ENCODE data around the gene ASPN. TPM values are rescaled to one million over a fixed set of nuclear protein-coding genes. Genes with fewer than 3 reads are reported as not detected.

ASPN gene
- total RNA-seq, 4 donors from 2014 or later = 1.5 to 102 (median 3.9) TPM

DNA sequence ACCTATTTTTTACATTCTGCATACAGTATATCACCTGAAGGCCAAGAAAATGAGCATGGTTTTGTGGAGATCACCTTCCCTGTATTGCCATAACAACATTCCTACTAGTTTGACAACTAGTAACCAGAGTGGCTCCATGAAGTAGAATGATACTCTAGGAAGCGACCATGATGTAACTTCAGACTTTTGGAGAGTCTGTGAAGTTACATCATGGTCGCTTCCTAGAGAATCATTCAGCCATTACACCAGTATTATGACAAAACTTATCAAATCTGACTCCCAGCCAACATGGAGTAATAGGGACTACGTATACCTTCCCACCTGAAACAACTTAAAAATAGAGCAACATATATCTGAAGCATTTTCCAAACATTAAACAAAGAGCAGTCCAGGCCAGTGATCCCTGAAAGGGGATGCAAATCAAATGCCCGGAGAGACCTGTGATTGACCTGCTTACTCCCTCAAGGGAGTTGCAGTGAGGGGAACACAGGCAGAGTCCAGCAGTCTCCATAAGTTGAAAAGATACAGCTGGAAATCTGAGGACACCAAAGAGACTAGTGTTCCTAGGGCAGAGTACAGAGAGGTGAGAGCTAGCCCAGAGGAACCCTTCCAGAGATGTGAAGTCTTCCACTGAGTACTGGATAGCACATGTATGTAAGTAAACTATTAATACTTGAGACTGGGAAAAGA, 45.7 kb upstream of the ASPN start:
- H3K9me3 ChIP-seq = no peaks in the 10 kb centered on the region
- in situ Hi-C loops (cut with MboI; ENCODE audit: low pct_ligation_motif_present in 1 of 4, low pct_unique_long_range_greater_than_20kb in 1 of 4, low sequenced_read_pairs in 3 of 4) (no loop called here), intact Hi-C loops (cut with DNase I; ENCODE audit: low total_unique reads) (no loop called here)
- TF ChIP-seq, protein P1, sequence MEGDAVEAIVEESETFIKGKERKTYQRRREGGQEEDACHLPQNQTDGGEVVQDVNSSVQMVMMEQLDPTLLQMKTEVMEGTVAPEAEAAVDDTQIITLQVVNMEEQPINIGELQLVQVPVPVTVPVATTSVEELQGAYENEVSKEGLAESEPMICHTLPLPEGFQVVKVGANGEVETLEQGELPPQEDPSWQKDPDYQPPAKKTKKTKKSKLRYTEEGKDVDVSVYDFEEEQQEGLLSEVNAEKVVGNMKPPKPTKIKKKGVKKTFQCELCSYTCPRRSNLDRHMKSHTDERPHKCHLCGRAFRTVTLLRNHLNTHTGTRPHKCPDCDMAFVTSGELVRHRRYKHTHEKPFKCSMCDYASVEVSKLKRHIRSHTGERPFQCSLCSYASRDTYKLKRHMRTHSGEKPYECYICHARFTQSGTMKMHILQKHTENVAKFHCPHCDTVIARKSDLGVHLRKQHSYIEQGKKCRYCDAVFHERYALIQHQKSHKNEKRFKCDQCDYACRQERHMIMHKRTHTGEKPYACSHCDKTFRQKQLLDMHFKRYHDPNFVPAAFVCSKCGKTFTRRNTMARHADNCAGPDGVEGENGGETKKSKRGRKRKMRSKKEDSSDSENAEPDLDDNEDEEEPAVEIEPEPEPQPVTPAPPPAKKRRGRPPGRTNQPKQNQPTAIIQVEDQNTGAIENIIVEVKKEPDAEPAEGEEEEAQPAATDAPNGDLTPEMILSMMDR (IDR thresholded peaks at IDR 0.05) = no peak
- TF ChIP-seq POLR2A (IDR thresholded peaks at IDR 0.05) = no peak
- TF ChIP-seq POLR2AphosphoS5 (IDR thresholded peaks at IDR 0.05) = no peak
- no peak for TF ChIP-seq EP300 (IDR thresholded peaks at IDR 0.05; ENCODE audit: low read depth)
- no peak overlapping the region for H3K27ac ChIP-seq
- H3K4me1 ChIP-seq = no peaks in the 10 kb centered on the region
- no peaks in the 10 kb centered on the region for H3K36me3 ChIP-seq
- no peaks in the 10 kb centered on the region for H3K27me3 ChIP-seq
- H3K4me3 ChIP-seq = no peak overlapping the region
- DNase-seq = no peak
- 83 to 94% methylated on average over 1 to 4 of the region's 4 CpGs for WGBS, 2 donors (ENCODE audit: low coverage in 1 of 2)

DNA sequence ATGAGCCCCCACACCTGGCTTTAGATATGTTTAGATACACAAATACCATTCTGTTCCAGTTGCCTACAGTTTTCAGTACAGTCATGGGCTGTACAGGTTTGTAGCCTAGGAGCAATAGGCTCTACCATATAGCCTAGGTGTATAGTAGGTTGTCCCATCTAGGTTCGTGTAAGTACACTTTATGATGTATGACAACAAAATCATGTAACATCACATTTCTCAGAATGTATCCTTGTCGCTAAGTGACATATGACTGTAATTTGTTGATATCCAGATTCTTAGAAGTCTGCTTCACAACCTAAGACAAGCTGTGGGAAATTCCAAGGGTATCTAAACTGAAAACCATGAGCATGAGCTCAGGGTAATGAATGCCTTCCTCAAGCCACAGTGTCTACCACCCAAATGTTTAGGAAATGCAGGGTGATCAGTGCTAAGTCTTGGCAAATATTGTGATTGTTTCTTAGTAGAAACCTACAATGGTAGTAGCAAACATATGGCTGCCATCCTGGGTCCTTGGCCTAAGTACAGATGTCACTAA, 45.1 kb upstream of the ASPN start:
- Histone ChIP-seq H3K27me3 (no peaks in the 10 kb centered on the region), H3K4me1 (no peaks in the 10 kb centered on the region), H3K4me3 (no peak overlapping the region), H3K27ac (no peak overlapping the region), H3K9me3 (no peaks in the 10 kb centered on the region), H3K36me3 (no peaks in the 10 kb centered on the region)
- in situ Hi-C loops (cut with MboI; ENCODE audit: low pct_ligation_motif_present in 1 of 4, low pct_unique_long_range_greater_than_20kb in 1 of 4, low sequenced_read_pairs in 3 of 4) = no loop called here
- TF ChIP-seq POLR2AphosphoS5 (IDR thresholded peaks at IDR 0.05) (no peak), EP300 (IDR thresholded peaks at IDR 0.05; ENCODE audit: low read depth) (no peak), POLR2A (IDR thresholded peaks at IDR 0.05) (no peak)
- TF ChIP-seq, protein P1 (IDR thresholded peaks at IDR 0.05) = no peak
- no peak for DNase-seq
- WGBS, 2 donors (ENCODE audit: low coverage in 1 of 2) = 74 to 88% methylated on average over 2 of the region's 2 CpGs
- intact Hi-C loops (cut with DNase I; ENCODE audit: low total_unique reads) = no loop called here

DNA sequence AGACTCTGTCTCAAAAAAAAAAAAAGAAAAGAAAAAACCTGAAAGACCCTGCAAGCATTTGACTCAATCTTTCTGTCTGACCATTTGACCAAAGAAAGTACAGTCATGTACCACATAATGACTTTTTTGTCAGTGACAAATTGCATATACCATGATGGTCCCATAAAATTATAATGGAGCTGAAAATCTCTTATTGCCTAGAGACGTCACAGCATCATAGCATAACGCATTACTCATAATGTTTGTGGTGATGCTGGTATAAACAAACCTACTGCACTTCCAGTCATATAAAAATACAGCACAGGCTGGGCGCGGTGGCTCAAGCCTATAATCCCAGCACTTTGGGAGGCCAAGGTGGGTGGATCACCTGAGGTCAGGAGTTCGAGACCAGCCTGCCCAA, 43.0 kb upstream of the ASPN start:
- no peaks in the 10 kb centered on the region for H3K36me3 ChIP-seq
- in situ Hi-C loops (cut with MboI; ENCODE audit: low pct_ligation_motif_present in 1 of 4, low pct_unique_long_range_greater_than_20kb in 1 of 4, low sequenced_read_pairs in 3 of 4) = no loop called here
- no peak for DNase-seq
- no peak overlapping the region for H3K4me3 ChIP-seq
- no peak overlapping the region for H3K27ac ChIP-seq
- no peaks in the 10 kb centered on the region for H3K4me1 ChIP-seq
- 90% methylated on average over 5 of the region's 5 CpGs; no CpG with 5 or more reads in 1 of the 2 donors for WGBS, 2 donors (ENCODE audit: low coverage in 1 of 2)
- no peaks in the 10 kb centered on the region for H3K9me3 ChIP-seq
- intact Hi-C loops (cut with DNase I; ENCODE audit: low total_unique reads) = no loop called here
- no peak for TF ChIP-seq POLR2A (IDR thresholded peaks at IDR 0.05)
- H3K27me3 ChIP-seq = no peaks in the 10 kb centered on the region

DNA sequence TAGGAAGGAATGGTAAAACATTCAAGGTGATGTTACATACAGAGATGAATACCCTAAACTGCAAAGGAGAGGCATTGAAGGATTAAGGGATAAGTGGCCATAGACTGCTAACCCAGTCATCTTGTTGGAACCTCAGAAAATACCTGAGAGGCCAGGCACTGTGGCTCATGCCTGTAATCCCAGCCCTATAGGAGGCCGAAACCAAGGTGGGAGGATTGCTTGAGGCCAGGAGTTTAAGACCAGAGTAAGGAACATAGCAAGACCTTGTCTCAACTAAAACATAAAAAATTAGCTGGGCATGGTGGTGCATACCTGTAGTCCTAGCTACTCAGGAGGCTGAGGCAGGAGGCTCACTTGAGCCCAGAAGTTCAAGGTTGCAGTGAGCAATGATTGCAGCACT, 42.6 kb upstream of the ASPN start:
- H3K36me3 ChIP-seq = no peaks in the 10 kb centered on the region
- in situ Hi-C loops (cut with MboI; ENCODE audit: low pct_ligation_motif_present in 1 of 4, low pct_unique_long_range_greater_than_20kb in 1 of 4, low sequenced_read_pairs in 3 of 4) (no loop called here), intact Hi-C loops (cut with DNase I; ENCODE audit: low total_unique reads) (no loop called here)
- 100% methylated on average over 1 of the region's 1 CpG for WGBS, 2 donors (ENCODE audit: low coverage in 1 of 2)
- H3K4me1 ChIP-seq = no peaks in the 10 kb centered on the region
- no peaks in the 10 kb centered on the region for H3K9me3 ChIP-seq
- TF ChIP-seq POLR2AphosphoS5 (IDR thresholded peaks at IDR 0.05) = no peak
- H3K27ac ChIP-seq = no peak overlapping the region
- no peak overlapping the region for H3K4me3 ChIP-seq
- DNase-seq = no peak
- no peaks in the 10 kb centered on the region for H3K27me3 ChIP-seq

DNA sequence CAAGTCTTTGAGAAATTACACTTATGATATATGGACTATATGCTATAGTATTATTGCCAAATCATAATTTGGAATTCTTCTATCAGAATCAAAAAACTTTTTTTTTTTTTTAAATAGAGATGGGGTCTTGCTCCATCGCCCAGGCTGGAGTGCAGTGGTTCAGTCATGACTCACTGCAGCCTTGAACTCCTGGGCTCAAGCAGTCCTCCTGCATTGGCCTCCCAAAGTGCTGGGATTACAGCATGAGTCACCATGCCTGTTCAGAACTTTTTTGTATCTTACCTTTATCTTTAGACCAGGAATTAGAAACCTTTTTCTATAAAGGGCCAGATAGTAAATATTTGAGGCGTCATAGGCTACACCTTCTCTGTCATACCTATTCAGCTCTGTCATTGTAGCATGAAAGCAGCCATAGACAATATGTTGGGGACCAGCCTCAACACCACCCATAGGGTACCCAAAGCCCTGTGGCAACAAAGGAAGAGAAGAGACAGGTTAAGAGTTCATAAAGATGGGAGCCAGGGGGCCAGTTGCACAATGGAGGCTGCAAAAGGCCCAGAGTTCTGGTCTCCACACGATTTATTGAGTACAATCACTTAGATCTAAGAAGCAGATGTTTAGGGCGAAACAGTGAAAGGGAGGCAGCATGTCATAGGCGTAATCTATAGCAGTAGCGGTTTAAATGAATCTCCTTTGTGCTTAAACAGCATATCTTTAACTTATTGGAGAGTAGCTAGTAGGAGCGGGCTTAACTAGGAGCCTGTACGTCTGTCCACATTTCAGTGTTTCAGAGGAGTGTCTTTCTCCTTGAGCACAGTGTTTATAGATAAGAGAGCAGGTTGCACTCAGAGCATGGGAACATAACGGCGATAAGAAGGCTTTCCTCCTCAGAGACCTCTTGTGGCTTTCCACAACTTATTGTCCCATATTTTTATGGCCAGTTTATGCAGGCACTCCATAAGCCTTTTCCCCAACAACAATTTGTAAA, 41.0 kb upstream of the ASPN start:
- Histone ChIP-seq H3K4me3 (no peak overlapping the region), H3K9me3 (no peaks in the 10 kb centered on the region), H3K27me3 (no peaks in the 10 kb centered on the region), H3K27ac (no peak overlapping the region), H3K4me1 (no peaks in the 10 kb centered on the region), H3K36me3 (no peaks in the 10 kb centered on the region)
- WGBS, 2 donors (ENCODE audit: low coverage in 1 of 2) = 78 to 85% methylated on average over 9 to 10 of the region's 10 CpGs
- in situ Hi-C loops (cut with MboI; ENCODE audit: low pct_ligation_motif_present in 1 of 4, low pct_unique_long_range_greater_than_20kb in 1 of 4, low sequenced_read_pairs in 3 of 4) (no loop called here), intact Hi-C loops (cut with DNase I; ENCODE audit: low total_unique reads) (no loop called here)
- no peak for DNase-seq
- TF ChIP-seq POLR2A (IDR thresholded peaks at IDR 0.05) = no peak
- no peak for TF ChIP-seq POLR2AphosphoS5 (IDR thresholded peaks at IDR 0.05)
- TF ChIP-seq, protein P1 (IDR thresholded peaks at IDR 0.05) = no peak
- TF ChIP-seq EP300 (IDR thresholded peaks at IDR 0.05; ENCODE audit: low read depth) = no peak

All from transverse colon (tissue), 4 donors.